Stomach (tissue), 4 donors: ENCODE results near the gene TGM3.

Experiments used
- CTCF ChIP-seq, 7 experiments: fragments of 450-650 bp in 4 of 7; fragments of 200-600 bp in 3 of 7; sonication (generic) in 3 of 7; IDR thresholded peaks; one replicate each; pipeline ENCODE4 v1.5.1; 2016 to 2019; ENCODE audit warnings: antibody characterized with exemption in 7 of 7, control low read depth in 2 of 7, mild to moderate bottlenecking in 1 of 7
- POLR2A ChIP-seq, 4 donors: fragments of 450-650 bp; IDR thresholded peaks; one replicate each; pipeline ENCODE4 v1.6.1; 2016; ENCODE audit warnings: antibody characterized with exemption in 4 of 4, control low read depth in 2 of 4, mild to moderate bottlenecking in 1 of 4, moderate library complexity in 1 of 4
- POLR2AphosphoS5 ChIP-seq, 3 donors: sonication (generic); formaldehyde crosslinking; IDR thresholded peaks; one replicate each; pipeline ENCODE4 v1.6.1; 2016; ENCODE audit warnings: antibody characterized with exemption in 3 of 3

- no peak for TF ChIP-seq CTCF (IDR thresholded peaks at IDR 0.05)
- TF ChIP-seq POLR2A (IDR thresholded peaks at IDR 0.05), result no peak
- TF ChIP-seq POLR2AphosphoS5 (IDR thresholded peaks at IDR 0.05), result no peak
Observed at GRCh38 chr20:2326046-2326445, 30.2 kb downstream of the TGM3 start.
